Hepatocyte (in vitro differentiated cells): ENCODE data around the gene OR11H7.
"Not testable (repeated sequence)": the region's sequence is repeated elsewhere in the genome, so short reads cannot be mapped to it uniquely, and the experiment has no call there.

Experiments
- EZH2 ChIP-seq: fragments of 200-600 bp; sonication (generic); IDR thresholded peaks from 2 replicates; pipeline ENCODE4 v1.6.1; 2016; ENCODE audit warnings: antibody characterized with exemption, mild to moderate bottlenecking, borderline replicate concordance
- EZH2phosphoT487 ChIP-seq: fragments of 200-600 bp; sonication (generic); IDR thresholded peaks from one replicate; pipeline ENCODE4 v1.6.1; 2018; ENCODE audit warnings: antibody characterized with exemption, mild to moderate bottlenecking, low read depth, moderate library complexity; ENCODE audit not compliant: unreplicated experiment, severe bottlenecking

GRCh38 chr14:20212406-20212805, 16.4 kb upstream of the OR11H7 start:
- TF ChIP-seq EZH2phosphoT487, EZH2: not testable (repeated sequence)
